Right atrium auricular region (tissue), 2 donors: Measurements from ENCODE around the gene GCNT1. TPM values are rescaled to one million over a fixed set of nuclear protein-coding genes. Genes with fewer than 3 reads are reported as not detected.

Source experiments
- DNase-seq: peaks from one replicate; pipeline ENCODE4 v3.0.0-alpha.2; 2019; ENCODE audit warnings: low spot score
- H3K27ac ChIP-seq, 2 donors: fragments of 200-600 bp; sonication (generic); 1 replicate in 1 of 2; 2 replicates in 1 of 2; pipeline ENCODE4 v1.5.1; 2016 to 2019
- H3K27me3 ChIP-seq, 2 donors: fragments of 200-600 bp; sonication (generic); one replicate each; pipeline versions ENCODE4 v1.5.1 to v1.6.0; 2017 to 2019
- H3K36me3 ChIP-seq: fragments of 200-600 bp; sonication (generic); one replicate; pipeline ENCODE4 v1.5.1; 2016
- H3K4me1 ChIP-seq, 2 donors: fragments of 200-600 bp; sonication (generic); one replicate each; pipeline versions ENCODE4 v1.5.1 to v1.6.0; 2017 to 2019
- H3K4me3 ChIP-seq, 2 donors: fragments of 200-600 bp; sonication (generic); 1 replicate in 1 of 2; 2 replicates in 1 of 2; pipeline ENCODE4 v1.5.1; 2017 to 2019; ENCODE audit warnings: mild to moderate bottlenecking in 1 of 2, moderate library complexity in 1 of 2
- H3K9me3 ChIP-seq, 2 donors: fragments of 200-600 bp; sonication (generic); one replicate each; pipeline ENCODE4 v1.5.1; 2019
- total RNA-seq, 2 donors: library from RNA; depleted of rRNA; stranded (reverse); fragments of >200 nt; gene quantifications; one replicate each; pipeline ENCODE4 v1.1.0, GENCODE V29; 2016
- TF ChIP-seq, protein P1 (sequence below), 2 donors: fragments of 200-600 bp; sonication (generic); IDR thresholded peaks; one replicate each; pipeline ENCODE4 v1.5.1; 2019; ENCODE audit warnings: antibody characterized with exemption in 2 of 2

Gene GCNT1
- total RNA-seq, 2 donors from 2014 or later, result 1.3 to 6.4 TPM

DNA sequence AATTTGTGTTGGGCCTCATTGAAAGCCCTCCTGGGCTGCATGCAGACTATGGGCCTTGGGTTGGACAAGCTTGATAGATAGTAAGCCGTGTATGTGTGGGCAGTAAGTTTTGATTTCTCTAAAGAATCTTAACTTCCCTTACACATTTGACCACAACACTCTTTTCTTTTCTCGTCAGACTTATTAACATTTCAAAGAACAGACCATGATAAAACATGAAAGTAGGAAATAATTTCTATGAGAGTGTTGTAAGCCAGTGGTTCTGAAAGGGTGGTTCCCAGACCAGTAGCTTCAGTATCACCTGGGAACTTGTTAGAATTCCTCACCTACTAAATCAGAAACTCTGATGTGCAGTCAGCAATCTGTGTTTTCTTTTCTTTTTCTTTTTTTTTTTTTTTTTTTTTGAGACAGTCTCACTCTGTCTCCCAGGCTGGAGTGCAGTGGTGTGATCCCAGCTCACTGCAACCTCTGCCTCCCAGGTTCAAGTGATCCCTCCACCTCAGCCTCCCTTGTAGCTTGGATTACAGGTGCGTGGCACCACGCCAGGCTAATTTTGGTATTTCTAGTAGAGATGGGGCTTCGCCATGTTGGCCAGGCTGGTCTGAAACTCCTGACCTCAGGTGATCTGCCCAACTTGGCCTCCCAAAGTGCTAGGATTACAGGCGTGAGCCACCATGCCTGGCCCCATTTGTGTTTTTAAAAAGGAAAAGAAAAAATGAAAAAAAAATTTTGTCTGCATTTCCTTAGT lies 20.0 kb upstream of the GCNT1 start:
- no peaks in the 10 kb centered on the region for H3K9me3 ChIP-seq
- no peaks in the 10 kb centered on the region for H3K36me3 ChIP-seq
- no peaks in the 10 kb centered on the region for H3K27me3 ChIP-seq
- TF ChIP-seq, protein P1, sequence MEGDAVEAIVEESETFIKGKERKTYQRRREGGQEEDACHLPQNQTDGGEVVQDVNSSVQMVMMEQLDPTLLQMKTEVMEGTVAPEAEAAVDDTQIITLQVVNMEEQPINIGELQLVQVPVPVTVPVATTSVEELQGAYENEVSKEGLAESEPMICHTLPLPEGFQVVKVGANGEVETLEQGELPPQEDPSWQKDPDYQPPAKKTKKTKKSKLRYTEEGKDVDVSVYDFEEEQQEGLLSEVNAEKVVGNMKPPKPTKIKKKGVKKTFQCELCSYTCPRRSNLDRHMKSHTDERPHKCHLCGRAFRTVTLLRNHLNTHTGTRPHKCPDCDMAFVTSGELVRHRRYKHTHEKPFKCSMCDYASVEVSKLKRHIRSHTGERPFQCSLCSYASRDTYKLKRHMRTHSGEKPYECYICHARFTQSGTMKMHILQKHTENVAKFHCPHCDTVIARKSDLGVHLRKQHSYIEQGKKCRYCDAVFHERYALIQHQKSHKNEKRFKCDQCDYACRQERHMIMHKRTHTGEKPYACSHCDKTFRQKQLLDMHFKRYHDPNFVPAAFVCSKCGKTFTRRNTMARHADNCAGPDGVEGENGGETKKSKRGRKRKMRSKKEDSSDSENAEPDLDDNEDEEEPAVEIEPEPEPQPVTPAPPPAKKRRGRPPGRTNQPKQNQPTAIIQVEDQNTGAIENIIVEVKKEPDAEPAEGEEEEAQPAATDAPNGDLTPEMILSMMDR (IDR thresholded peaks at IDR 0.05), result no peak
- H3K4me1 ChIP-seq, result no peaks in the 10 kb centered on the region
- no peak overlapping the region for H3K4me3 ChIP-seq
- no peak overlapping the region for H3K27ac ChIP-seq
- DNase-seq, result no peak

DNA sequence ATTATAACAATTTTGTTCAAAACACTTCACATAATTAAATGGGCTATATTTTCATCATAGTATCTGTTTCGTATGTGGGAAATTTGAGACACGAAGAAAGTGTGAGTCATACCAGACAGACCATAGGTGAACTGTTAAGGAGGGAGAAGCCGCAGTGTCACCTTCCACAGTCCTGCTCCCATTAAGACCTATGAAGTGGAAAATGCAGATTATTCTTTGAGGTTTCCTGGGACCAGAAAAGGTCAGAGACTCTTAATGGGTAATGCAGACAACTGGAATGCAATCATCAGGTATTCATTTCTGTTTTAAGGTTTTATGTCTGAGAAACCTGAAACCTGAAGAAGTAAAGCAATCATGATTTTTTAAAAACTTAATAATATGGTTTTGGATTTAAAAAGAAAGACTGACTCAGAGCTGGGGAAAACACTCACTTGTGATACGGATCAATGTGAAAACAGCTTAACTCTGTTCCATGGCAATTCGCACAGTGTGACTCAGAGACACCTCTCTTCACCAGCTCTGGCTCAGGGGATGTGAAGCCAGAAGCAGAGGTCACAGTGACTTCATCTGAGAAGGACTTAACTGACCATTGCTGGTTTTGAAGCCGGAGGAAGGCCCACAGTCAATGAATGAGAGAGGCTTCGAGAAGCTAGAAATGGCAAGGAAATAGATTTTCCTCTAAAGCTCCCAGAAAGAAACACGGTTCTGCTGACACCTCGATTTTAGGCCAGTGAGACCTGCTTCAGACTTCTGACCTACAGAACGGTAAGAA lies 17.2 kb upstream of the GCNT1 start:
- no peaks in the 10 kb centered on the region for H3K9me3 ChIP-seq
- H3K4me1 ChIP-seq, result no peaks in the 10 kb centered on the region
- H3K27me3 ChIP-seq, result no peaks in the 10 kb centered on the region
- no peak for DNase-seq
- TF ChIP-seq, protein P1 (IDR thresholded peaks at IDR 0.05), result no peak
- H3K36me3 ChIP-seq, result no peaks in the 10 kb centered on the region
- H3K4me3 ChIP-seq, result no peak overlapping the region
- no peak overlapping the region for H3K27ac ChIP-seq

DNA sequence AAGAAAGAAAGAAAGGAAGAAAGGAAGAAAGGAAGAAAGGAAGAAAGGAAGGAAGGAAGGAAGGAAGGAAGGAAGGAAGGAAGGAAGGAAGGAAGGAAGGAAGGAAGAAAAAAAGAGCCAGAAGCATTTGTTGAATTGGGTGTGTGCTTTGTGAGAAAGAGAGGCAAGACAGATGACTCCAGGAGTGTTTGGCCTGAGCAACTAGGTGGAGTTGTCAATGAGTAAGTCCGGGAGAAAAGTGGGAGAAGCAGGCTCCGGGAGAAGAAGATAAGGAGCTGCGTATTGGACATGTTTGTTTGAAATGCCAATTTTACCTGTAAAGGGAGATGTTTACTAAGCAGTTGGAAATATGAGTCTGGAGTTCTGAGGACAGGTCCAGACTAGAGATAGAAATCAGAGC lies 15.1 kb upstream of the GCNT1 start:
- no peak for DNase-seq
- TF ChIP-seq, protein P1 (IDR thresholded peaks at IDR 0.05), result no peak
- H3K36me3 ChIP-seq, result no peaks in the 10 kb centered on the region
- H3K27me3 ChIP-seq, result no peaks in the 10 kb centered on the region
- peaks cover 0 to 4% of the 10 kb centered on the region in 2 donors for H3K4me1 ChIP-seq
- H3K9me3 ChIP-seq, result no peaks in the 10 kb centered on the region
- H3K4me3 ChIP-seq, result no peak overlapping the region
- H3K27ac ChIP-seq, result no peak overlapping the region

- H3K9me3 ChIP-seq, result no peaks in the 10 kb centered on the region
- TF ChIP-seq, protein P1 (IDR thresholded peaks at IDR 0.05), result no peak
- no peaks in the 10 kb centered on the region for H3K36me3 ChIP-seq
- peaks cover 0 to 4% of the 10 kb centered on the region in 2 donors for H3K4me1 ChIP-seq
- H3K4me3 ChIP-seq, result no peak overlapping the region
- no peak overlapping the region for H3K27ac ChIP-seq
- no peak for DNase-seq
- no peaks in the 10 kb centered on the region for H3K27me3 ChIP-seq
Measured at GRCh38 chr9:76444322-76444929, 14.6 kb upstream of the GCNT1 start.

DNA sequence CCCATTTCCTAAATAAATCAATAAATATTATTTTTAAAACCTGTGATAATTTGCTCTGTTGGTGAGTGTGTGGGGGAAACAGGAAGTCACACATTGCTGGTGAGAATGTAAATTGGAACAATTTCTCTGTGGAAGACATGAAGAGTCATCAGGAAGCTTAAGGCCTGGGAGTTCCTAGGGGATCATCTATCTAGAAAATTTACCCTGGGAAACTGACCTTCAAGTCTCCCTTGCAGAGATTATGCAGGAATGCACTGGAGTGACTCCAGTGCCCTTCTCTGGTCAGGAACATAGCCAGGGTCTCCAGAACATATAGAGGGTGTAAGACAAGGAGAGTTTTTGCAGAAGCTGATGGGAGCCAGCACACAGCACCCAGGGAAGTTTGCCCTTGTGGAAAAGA lies 13.0 kb upstream of the GCNT1 start:
- TF ChIP-seq, protein P1 (IDR thresholded peaks at IDR 0.05), result no peak
- H3K4me1 ChIP-seq, result peaks cover 0 to 4% of the 10 kb centered on the region in 2 donors
- H3K27ac ChIP-seq, result no peak overlapping the region
- DNase-seq, result no peak
- no peak overlapping the region for H3K4me3 ChIP-seq
- no peaks in the 10 kb centered on the region for H3K27me3 ChIP-seq
- H3K36me3 ChIP-seq, result no peaks in the 10 kb centered on the region
- H3K9me3 ChIP-seq, result no peaks in the 10 kb centered on the region
